A549 (cell line): ENCODE data around the gene RNF220.

Experiments
- EP300 ChIP-seq, 2 experiments: fragments of >200 bp; sonication (Bioruptor Twin); formaldehyde crosslinking; IDR thresholded peaks; 2 replicates in 1 of 2; 3 replicates in 1 of 2; pipeline ENCODE4 v1.6.1; 2016 to 2017
- HEYL ChIP-seq: fragments of 250-450 bp; sonication (Bioruptor Pico); IDR thresholded peaks from 2 replicates; pipeline ENCODE4 v1.8.0; 2021; ENCODE audit warnings: mild to moderate bottlenecking, moderate library complexity
- JUN ChIP-seq, 2 experiments: fragments of >200 bp; sonication (Bioruptor Twin); formaldehyde crosslinking; IDR thresholded peaks; 2 replicates in 1 of 2; 3 replicates in 1 of 2; pipeline ENCODE4 v1.6.1; 2016 to 2017
- KDM1A ChIP-seq: fragments of 200-600 bp; sonication (generic); IDR thresholded peaks from 2 replicates; pipeline ENCODE4 v1.6.1; 2016; ENCODE audit warnings: low read depth, mild to moderate bottlenecking
- POLR2A ChIP-seq: IDR thresholded peaks from 2 replicates; pipeline ENCODE4 v1.6.1; 2012; ENCODE audit warnings: mild to moderate bottlenecking, low read length
- SMC3 ChIP-seq: fragments of >200 bp; sonication (Bioruptor Twin); formaldehyde crosslinking; IDR thresholded peaks from 3 replicates; pipeline ENCODE4 v1.6.1; 2018; ENCODE audit warnings: inconsistent platforms
- TF ChIP-seq, protein P1 (sequence below): fragments of 450-650 bp; IDR thresholded peaks from 2 replicates; pipeline ENCODE4 v1.6.1; 2014; ENCODE audit warnings: antibody characterized with exemption
- TF ChIP-seq, protein P2 (sequence below): fragments of >200 bp; sonication (Bioruptor Twin); formaldehyde crosslinking; IDR thresholded peaks from 3 replicates; pipeline ENCODE4 v1.5.1; 2016

DNA sequence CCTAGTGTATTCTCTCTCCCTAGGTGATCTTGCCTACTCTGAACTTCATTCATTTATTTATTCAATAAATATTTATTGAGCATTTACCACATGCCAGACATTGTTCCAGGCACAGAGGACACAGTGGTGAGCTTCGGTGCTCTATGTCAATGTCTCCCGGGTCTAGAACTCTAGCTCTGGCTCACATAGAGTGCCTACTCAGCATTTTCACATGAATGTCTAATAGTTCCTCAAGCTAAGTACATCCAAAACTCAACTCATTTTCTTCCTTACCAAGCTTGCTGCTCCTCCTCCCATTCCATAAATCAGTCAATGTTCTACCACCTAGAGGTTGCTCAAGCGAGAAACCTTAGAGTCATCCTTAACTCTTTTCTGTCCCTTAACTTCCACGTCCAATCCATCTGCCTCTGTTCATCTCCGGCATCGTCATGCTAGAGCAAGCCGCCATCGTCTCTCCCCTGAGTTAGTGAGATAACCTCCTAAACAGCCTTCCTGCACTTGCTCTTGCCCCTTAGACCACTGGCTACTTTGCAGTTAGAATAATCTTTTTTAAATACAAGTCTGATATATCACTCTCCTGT is 201.7 kb downstream of the RNF220 start:
- TF ChIP-seq, protein P1, sequence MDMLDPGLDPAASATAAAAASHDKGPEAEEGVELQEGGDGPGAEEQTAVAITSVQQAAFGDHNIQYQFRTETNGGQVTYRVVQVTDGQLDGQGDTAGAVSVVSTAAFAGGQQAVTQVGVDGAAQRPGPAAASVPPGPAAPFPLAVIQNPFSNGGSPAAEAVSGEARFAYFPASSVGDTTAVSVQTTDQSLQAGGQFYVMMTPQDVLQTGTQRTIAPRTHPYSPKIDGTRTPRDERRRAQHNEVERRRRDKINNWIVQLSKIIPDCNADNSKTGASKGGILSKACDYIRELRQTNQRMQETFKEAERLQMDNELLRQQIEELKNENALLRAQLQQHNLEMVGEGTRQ, result no peak
- TF ChIP-seq POLR2A, result no peak
- no peak for TF ChIP-seq EP300 (IDR thresholded peaks at IDR 0.05)
- TF ChIP-seq, protein P2, sequence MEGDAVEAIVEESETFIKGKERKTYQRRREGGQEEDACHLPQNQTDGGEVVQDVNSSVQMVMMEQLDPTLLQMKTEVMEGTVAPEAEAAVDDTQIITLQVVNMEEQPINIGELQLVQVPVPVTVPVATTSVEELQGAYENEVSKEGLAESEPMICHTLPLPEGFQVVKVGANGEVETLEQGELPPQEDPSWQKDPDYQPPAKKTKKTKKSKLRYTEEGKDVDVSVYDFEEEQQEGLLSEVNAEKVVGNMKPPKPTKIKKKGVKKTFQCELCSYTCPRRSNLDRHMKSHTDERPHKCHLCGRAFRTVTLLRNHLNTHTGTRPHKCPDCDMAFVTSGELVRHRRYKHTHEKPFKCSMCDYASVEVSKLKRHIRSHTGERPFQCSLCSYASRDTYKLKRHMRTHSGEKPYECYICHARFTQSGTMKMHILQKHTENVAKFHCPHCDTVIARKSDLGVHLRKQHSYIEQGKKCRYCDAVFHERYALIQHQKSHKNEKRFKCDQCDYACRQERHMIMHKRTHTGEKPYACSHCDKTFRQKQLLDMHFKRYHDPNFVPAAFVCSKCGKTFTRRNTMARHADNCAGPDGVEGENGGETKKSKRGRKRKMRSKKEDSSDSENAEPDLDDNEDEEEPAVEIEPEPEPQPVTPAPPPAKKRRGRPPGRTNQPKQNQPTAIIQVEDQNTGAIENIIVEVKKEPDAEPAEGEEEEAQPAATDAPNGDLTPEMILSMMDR, result no peak
- no peak for TF ChIP-seq JUN (IDR thresholded peaks at IDR 0.05)
- no peak for TF ChIP-seq HEYL
- TF ChIP-seq SMC3, result no peak
- TF ChIP-seq KDM1A, result no peak
